Measurements from ENCODE around the gene NEGR1.

DNA sequence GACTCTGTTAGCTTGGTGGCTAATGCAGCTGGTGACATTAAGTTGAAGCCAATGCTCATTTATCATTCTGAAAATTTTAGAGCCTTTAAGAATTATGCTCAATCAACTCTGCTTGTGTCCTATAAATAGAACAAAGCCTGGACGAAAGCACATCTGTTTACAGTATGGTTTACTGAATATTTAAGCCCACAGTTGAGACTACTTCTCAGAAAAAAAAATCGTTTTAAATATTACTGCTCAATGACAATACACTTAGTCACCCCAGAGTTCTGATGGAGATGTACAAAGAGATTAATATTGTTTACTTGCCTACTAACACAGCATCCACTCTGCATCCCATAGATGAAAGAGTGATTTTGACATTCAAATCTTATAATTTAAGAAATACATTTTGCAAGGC lies 79.6 kb downstream of the NEGR1 start:
- TF ChIP-seq, protein P1, sequence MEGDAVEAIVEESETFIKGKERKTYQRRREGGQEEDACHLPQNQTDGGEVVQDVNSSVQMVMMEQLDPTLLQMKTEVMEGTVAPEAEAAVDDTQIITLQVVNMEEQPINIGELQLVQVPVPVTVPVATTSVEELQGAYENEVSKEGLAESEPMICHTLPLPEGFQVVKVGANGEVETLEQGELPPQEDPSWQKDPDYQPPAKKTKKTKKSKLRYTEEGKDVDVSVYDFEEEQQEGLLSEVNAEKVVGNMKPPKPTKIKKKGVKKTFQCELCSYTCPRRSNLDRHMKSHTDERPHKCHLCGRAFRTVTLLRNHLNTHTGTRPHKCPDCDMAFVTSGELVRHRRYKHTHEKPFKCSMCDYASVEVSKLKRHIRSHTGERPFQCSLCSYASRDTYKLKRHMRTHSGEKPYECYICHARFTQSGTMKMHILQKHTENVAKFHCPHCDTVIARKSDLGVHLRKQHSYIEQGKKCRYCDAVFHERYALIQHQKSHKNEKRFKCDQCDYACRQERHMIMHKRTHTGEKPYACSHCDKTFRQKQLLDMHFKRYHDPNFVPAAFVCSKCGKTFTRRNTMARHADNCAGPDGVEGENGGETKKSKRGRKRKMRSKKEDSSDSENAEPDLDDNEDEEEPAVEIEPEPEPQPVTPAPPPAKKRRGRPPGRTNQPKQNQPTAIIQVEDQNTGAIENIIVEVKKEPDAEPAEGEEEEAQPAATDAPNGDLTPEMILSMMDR (IDR thresholded peaks at IDR 0.05; ENCODE audit: low read depth, low read length, missing input control), result no peak
- TF ChIP-seq, protein P2, sequence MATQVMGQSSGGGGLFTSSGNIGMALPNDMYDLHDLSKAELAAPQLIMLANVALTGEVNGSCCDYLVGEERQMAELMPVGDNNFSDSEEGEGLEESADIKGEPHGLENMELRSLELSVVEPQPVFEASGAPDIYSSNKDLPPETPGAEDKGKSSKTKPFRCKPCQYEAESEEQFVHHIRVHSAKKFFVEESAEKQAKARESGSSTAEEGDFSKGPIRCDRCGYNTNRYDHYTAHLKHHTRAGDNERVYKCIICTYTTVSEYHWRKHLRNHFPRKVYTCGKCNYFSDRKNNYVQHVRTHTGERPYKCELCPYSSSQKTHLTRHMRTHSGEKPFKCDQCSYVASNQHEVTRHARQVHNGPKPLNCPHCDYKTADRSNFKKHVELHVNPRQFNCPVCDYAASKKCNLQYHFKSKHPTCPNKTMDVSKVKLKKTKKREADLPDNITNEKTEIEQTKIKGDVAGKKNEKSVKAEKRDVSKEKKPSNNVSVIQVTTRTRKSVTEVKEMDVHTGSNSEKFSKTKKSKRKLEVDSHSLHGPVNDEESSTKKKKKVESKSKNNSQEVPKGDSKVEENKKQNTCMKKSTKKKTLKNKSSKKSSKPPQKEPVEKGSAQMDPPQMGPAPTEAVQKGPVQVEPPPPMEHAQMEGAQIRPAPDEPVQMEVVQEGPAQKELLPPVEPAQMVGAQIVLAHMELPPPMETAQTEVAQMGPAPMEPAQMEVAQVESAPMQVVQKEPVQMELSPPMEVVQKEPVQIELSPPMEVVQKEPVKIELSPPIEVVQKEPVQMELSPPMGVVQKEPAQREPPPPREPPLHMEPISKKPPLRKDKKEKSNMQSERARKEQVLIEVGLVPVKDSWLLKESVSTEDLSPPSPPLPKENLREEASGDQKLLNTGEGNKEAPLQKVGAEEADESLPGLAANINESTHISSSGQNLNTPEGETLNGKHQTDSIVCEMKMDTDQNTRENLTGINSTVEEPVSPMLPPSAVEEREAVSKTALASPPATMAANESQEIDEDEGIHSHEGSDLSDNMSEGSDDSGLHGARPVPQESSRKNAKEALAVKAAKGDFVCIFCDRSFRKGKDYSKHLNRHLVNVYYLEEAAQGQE (IDR thresholded peaks at IDR 0.05), result no peak
- TF ChIP-seq, protein P3, sequence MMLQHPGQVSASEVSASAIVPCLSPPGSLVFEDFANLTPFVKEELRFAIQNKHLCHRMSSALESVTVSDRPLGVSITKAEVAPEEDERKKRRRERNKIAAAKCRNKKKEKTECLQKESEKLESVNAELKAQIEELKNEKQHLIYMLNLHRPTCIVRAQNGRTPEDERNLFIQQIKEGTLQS (IDR thresholded peaks at IDR 0.05), result no peak
- TF ChIP-seq, protein P4, sequence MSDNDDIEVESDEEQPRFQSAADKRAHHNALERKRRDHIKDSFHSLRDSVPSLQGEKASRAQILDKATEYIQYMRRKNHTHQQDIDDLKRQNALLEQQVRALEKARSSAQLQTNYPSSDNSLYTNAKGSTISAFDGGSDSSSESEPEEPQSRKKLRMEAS (IDR thresholded peaks at IDR 0.05), result no peak
- TF ChIP-seq RXRA (IDR thresholded peaks at IDR 0.05) (no peak), JUND (IDR thresholded peaks at IDR 0.05) (no peak), RAD21 (IDR thresholded peaks at IDR 0.05) (no peak), TAF1 (conservative IDR thresholded peaks at IDR 0.05) (no peak), FOXA1 (IDR thresholded peaks at IDR 0.05) (no peak), SP1 (IDR thresholded peaks at IDR 0.05) (no peak)
